ENCODE data around the gene L1TD1. TPM values are rescaled to one million over a fixed set of nuclear protein-coding genes. Genes with fewer than 3 reads are reported as not detected.
"Not testable (repeated sequence)": the region's sequence is repeated elsewhere in the genome, so short reads cannot be mapped to it uniquely, and the experiment has no call there.

Gene L1TD1
- total RNA-seq, 5 donors from 2014 or later (not counting 1 experiment from before 2014, with no cell fraction given): 0.09 to 0.47 (median 0.40) TPM; not detected in 1

GRCh38 chr1:62209931-62210595, 15.4 kb downstream of the L1TD1 start:
- WGBS (ENCODE audit: insufficient coverage): no CpG with 5 or more reads among the region's 1 CpG
- no peaks in the 10 kb centered on the region for H3K4me1 ChIP-seq (ENCODE audit: control insufficient read depth in 1 of 2, extremely low read depth in 1 of 2, insufficient read depth in 2 of 2, low read length in 2 of 2)
- Mint-ChIP-seq H3K9me3 (peaks cover 11 to 25% (median 14%) of the 10 kb centered on the region in 3 donors), H3K4me1 (peaks cover 0 to 6% (median 5%) of the 10 kb centered on the region in 3 donors), H3K4me3 (no peak overlapping the region), H3K36me3 (peaks cover 6% of the 10 kb centered on the region), H3K27me3 (peaks cover 4 to 8% of the 10 kb centered on the region in 2 donors), H3K27ac (no peak overlapping the region)
- ATAC-seq (replicated peaks in 1 of 4): no peak
- ChIA-PET CTCF (no interaction called here), POLR2A (no interaction called here)
- H3K36me3 ChIP-seq (ENCODE audit: control insufficient read depth in 2 of 2, extremely low read depth in 1 of 2, insufficient read depth in 1 of 2, low read length in 1 of 2): no peaks in the 10 kb centered on the region
- DNase-seq: no peak
- H3K27ac ChIP-seq (ENCODE audit: low read length): no peak overlapping the region
- no peaks in the 10 kb centered on the region for H3K9me3 ChIP-seq
- H3K4me3 ChIP-seq (ENCODE audit: control insufficient read depth in 1 of 2, extremely low read depth in 1 of 2, low read length in 1 of 2): no peak overlapping the region
- H3K27me3 ChIP-seq (replicated peaks in 1 of 2; ENCODE audit: control insufficient read depth in 2 of 2, extremely low read depth in 1 of 2, insufficient read depth in 2 of 2, low read length in 1 of 2): peaks cover 0 to 5% of the 10 kb centered on the region in 2 experiments

GRCh38 chr1:62210960-62211359, 16.3 kb downstream of the L1TD1 start:
- Mint-ChIP-seq H3K27me3 (peaks cover 0 to 8% of the 10 kb centered on the region in 2 donors), H3K27ac (no peak overlapping the region), H3K4me1 (peaks cover 0 to 6% (median 5%) of the 10 kb centered on the region in 3 donors), H3K4me3 (no peak overlapping the region), H3K36me3 (peaks cover 6% of the 10 kb centered on the region), H3K9me3 (peaks cover 11 to 25% (median 14%) of the 10 kb centered on the region in 3 donors)
- H3K4me1 ChIP-seq (ENCODE audit: control insufficient read depth in 1 of 2, extremely low read depth in 1 of 2, insufficient read depth in 2 of 2, low read length in 2 of 2): no peaks in the 10 kb centered on the region
- ChIA-PET CTCF (no interaction called here), POLR2A (no interaction called here)
- no peak overlapping the region for H3K27ac ChIP-seq (ENCODE audit: low read length)
- no peaks in the 10 kb centered on the region for H3K36me3 ChIP-seq (ENCODE audit: control insufficient read depth in 2 of 2, extremely low read depth in 1 of 2, insufficient read depth in 1 of 2, low read length in 1 of 2)
- no peak overlapping the region for H3K4me3 ChIP-seq (ENCODE audit: control insufficient read depth in 1 of 2, extremely low read depth in 1 of 2, low read length in 1 of 2)
- H3K27me3 ChIP-seq (replicated peaks in 1 of 2; ENCODE audit: control insufficient read depth in 2 of 2, extremely low read depth in 1 of 2, insufficient read depth in 2 of 2, low read length in 1 of 2): no peaks in the 10 kb centered on the region
- H3K9me3 ChIP-seq: no peaks in the 10 kb centered on the region
- DNase-seq: no peak
- WGBS (ENCODE audit: insufficient coverage): 73% methylated on average over 1 of the region's 1 CpG
- no peak for ATAC-seq (replicated peaks in 1 of 4)

GRCh38 chr1:62212411-62212810, 17.8 kb downstream of the L1TD1 start:
- H3K4me1 Mint-ChIP-seq: peaks cover 0 to 6% (median 5%) of the 10 kb centered on the region in 3 donors
- no peaks in the 10 kb centered on the region for H3K36me3 ChIP-seq (ENCODE audit: control insufficient read depth in 2 of 2, extremely low read depth in 1 of 2, insufficient read depth in 1 of 2, low read length in 1 of 2)
- H3K4me3 ChIP-seq (ENCODE audit: control insufficient read depth in 1 of 2, extremely low read depth in 1 of 2, low read length in 1 of 2): no peak overlapping the region
- no peak for DNase-seq
- POLR2A ChIA-PET: no interaction called here
- peaks cover 7 to 20% (median 14%) of the 10 kb centered on the region in 3 donors for H3K9me3 Mint-ChIP-seq
- CTCF ChIA-PET: no interaction called here
- no peak for ATAC-seq (replicated peaks in 1 of 4)
- WGBS (ENCODE audit: insufficient coverage): no CpG with 5 or more reads among the region's 6 CpGs
- H3K27ac Mint-ChIP-seq: no peak overlapping the region
- H3K27me3 Mint-ChIP-seq: no peaks in the 10 kb centered on the region
- no peaks in the 10 kb centered on the region for H3K4me1 ChIP-seq (ENCODE audit: control insufficient read depth in 1 of 2, extremely low read depth in 1 of 2, insufficient read depth in 2 of 2, low read length in 2 of 2)
- H3K27me3 ChIP-seq (replicated peaks in 1 of 2; ENCODE audit: control insufficient read depth in 2 of 2, extremely low read depth in 1 of 2, insufficient read depth in 2 of 2, low read length in 1 of 2): no peaks in the 10 kb centered on the region
- H3K36me3 Mint-ChIP-seq: peaks cover 6% of the 10 kb centered on the region
- no peaks in the 10 kb centered on the region for H3K9me3 ChIP-seq
- no peak overlapping the region for H3K27ac ChIP-seq (ENCODE audit: low read length)
- H3K4me3 Mint-ChIP-seq: no peak overlapping the region

GRCh38 chr1:62213075-62213914, 18.6 kb downstream of the L1TD1 start:
- Histone ChIP-seq H3K36me3 (ENCODE audit: control insufficient read depth in 2 of 2, extremely low read depth in 1 of 2, insufficient read depth in 1 of 2, low read length in 1 of 2) (no peaks in the 10 kb centered on the region), H3K27me3 (replicated peaks in 1 of 2; ENCODE audit: control insufficient read depth in 2 of 2, extremely low read depth in 1 of 2, insufficient read depth in 2 of 2, low read length in 1 of 2) (no peaks in the 10 kb centered on the region), H3K4me3 (ENCODE audit: control insufficient read depth in 1 of 2, extremely low read depth in 1 of 2, low read length in 1 of 2) (no peak overlapping the region), H3K9me3 (no peaks in the 10 kb centered on the region), H3K4me1 (ENCODE audit: control insufficient read depth in 1 of 2, extremely low read depth in 1 of 2, insufficient read depth in 2 of 2, low read length in 2 of 2) (no peaks in the 10 kb centered on the region), H3K27ac (ENCODE audit: low read length) (no peak overlapping the region)
- peaks cover 0 to 6% (median 5%) of the 10 kb centered on the region in 3 donors for H3K4me1 Mint-ChIP-seq
- WGBS (ENCODE audit: insufficient coverage): 83% methylated on average over 4 of the region's 6 CpGs
- H3K36me3 Mint-ChIP-seq: peaks cover 6% of the 10 kb centered on the region
- no peak overlapping the region for H3K27ac Mint-ChIP-seq
- no peak overlapping the region for H3K4me3 Mint-ChIP-seq
- H3K9me3 Mint-ChIP-seq: peaks cover 7 to 20% (median 14%) of the 10 kb centered on the region in 3 donors
- ChIA-PET CTCF (no interaction called here), POLR2A (no interaction called here)
- ATAC-seq (replicated peaks in 1 of 4) (no peak), DNase-seq (no peak)
- H3K27me3 Mint-ChIP-seq: no peaks in the 10 kb centered on the region

- CTCF ChIA-PET: no interaction called here
- Histone ChIP-seq H3K4me3 (ENCODE audit: control insufficient read depth in 1 of 2, extremely low read depth in 1 of 2, low read length in 1 of 2) (no peak overlapping the region), H3K36me3 (ENCODE audit: control insufficient read depth in 2 of 2, extremely low read depth in 1 of 2, insufficient read depth in 1 of 2, low read length in 1 of 2) (no peaks in the 10 kb centered on the region), H3K27ac (ENCODE audit: low read length) (no peak overlapping the region), H3K27me3 (replicated peaks in 1 of 2; ENCODE audit: control insufficient read depth in 2 of 2, extremely low read depth in 1 of 2, insufficient read depth in 2 of 2, low read length in 1 of 2) (no peaks in the 10 kb centered on the region), H3K9me3 (no peaks in the 10 kb centered on the region), H3K4me1 (ENCODE audit: control insufficient read depth in 1 of 2, extremely low read depth in 1 of 2, insufficient read depth in 2 of 2, low read length in 2 of 2) (no peaks in the 10 kb centered on the region)
- Mint-ChIP-seq H3K4me3 (no peak overlapping the region), H3K9me3 (no peaks in the 10 kb centered on the region), H3K27me3 (no peaks in the 10 kb centered on the region), H3K27ac (no peak overlapping the region), H3K36me3 (no peaks in the 10 kb centered on the region), H3K4me1 (no peaks in the 10 kb centered on the region)
- WGBS (ENCODE audit: insufficient coverage): 43% methylated on average over 2 of the region's 2 CpGs
- POLR2A ChIA-PET: no interaction called here
- no peak for ATAC-seq (replicated peaks in 1 of 4)
- DNase-seq: no peak
Observed at GRCh38 chr1:62218604-62219003, 24.0 kb downstream of the L1TD1 start.

- POLR2A ChIA-PET; ATAC-seq (replicated peaks in 1 of 4); H3K4me1 ChIP-seq (ENCODE audit: control insufficient read depth in 1 of 2, extremely low read depth in 1 of 2, insufficient read depth in 2 of 2, low read length in 2 of 2); H3K4me1 Mint-ChIP-seq; H3K27me3 Mint-ChIP-seq; H3K4me3 Mint-ChIP-seq; CTCF ChIA-PET; H3K27me3 ChIP-seq (replicated peaks in 1 of 2; ENCODE audit: control insufficient read depth in 2 of 2, extremely low read depth in 1 of 2, insufficient read depth in 2 of 2, low read length in 1 of 2); H3K27ac Mint-ChIP-seq; DNase-seq; H3K27ac ChIP-seq (ENCODE audit: low read length); H3K4me3 ChIP-seq (ENCODE audit: control insufficient read depth in 1 of 2, extremely low read depth in 1 of 2, low read length in 1 of 2); H3K36me3 Mint-ChIP-seq; H3K9me3 ChIP-seq; H3K9me3 Mint-ChIP-seq; H3K36me3 ChIP-seq (ENCODE audit: control insufficient read depth in 2 of 2, extremely low read depth in 1 of 2, insufficient read depth in 1 of 2, low read length in 1 of 2): not testable (repeated sequence)
- no CpG with 5 or more reads among the region's 9 CpGs for WGBS (ENCODE audit: insufficient coverage)
Observed at GRCh38 chr1:62220456-62220855, 25.8 kb downstream of the L1TD1 start.
